Endodermal cell (in vitro differentiated cells): ENCODE data around the gene KIF26B. TPM values are rescaled to one million over a fixed set of nuclear protein-coding genes. Genes with fewer than 3 reads are reported as not detected.

ENCODE experiments used
- DNase-seq: peaks from one replicate; pipeline ENCODE4 v3.0.0-alpha.2; 2017
- H3K27ac ChIP-seq: 2 replicates; pipeline ENCODE4 v1.5.1; 2013; ENCODE audit warnings: mild to moderate bottlenecking, low read depth, low read length, moderate library complexity
- H3K27me3 ChIP-seq: 2 replicates; pipeline ENCODE4 v1.6.1; 2013; ENCODE audit warnings: mild to moderate bottlenecking, low read length, moderate library complexity; ENCODE audit not compliant: insufficient read depth, control insufficient read depth, poor library complexity, severe bottlenecking
- H3K36me3 ChIP-seq: 2 replicates; pipeline ENCODE4 v1.7.0; 2013; ENCODE audit warnings: mild to moderate bottlenecking, low read length, moderate library complexity; ENCODE audit not compliant: control insufficient read depth, insufficient read depth
- H3K4me1 ChIP-seq: one replicate; pipeline ENCODE4 v1.7.0; 2013; ENCODE audit warnings: low read length; ENCODE audit not compliant: control insufficient read depth, insufficient read depth
- H3K4me3 ChIP-seq: 2 replicates; pipeline ENCODE4 v1.5.1; 2013; ENCODE audit warnings: mild to moderate bottlenecking, low read length, moderate library complexity
- H3K9ac ChIP-seq: 2 replicates; pipeline ENCODE4 v1.6.1; 2013; ENCODE audit warnings: mild to moderate bottlenecking, low read length, moderate library complexity; ENCODE audit not compliant: poor library complexity, severe bottlenecking; ENCODE audit errors: extremely low read depth
- H3K9me3 ChIP-seq: 2 replicates; pipeline ENCODE4 v1.6.1; 2013; ENCODE audit warnings: mild to moderate bottlenecking, low read length, moderate library complexity; ENCODE audit not compliant: control insufficient read depth
- H3K27ac Mint-ChIP-seq: 2 replicates; pipeline ENCODE4 v1.8.0; 2020; ENCODE audit warnings: mixed read lengths
- H3K27me3 Mint-ChIP-seq: 2 replicates; pipeline ENCODE4 v1.8.0; 2021; ENCODE audit warnings: mild to moderate bottlenecking, mixed read lengths; ENCODE audit not compliant: insufficient read depth
- H3K36me3 Mint-ChIP-seq: 2 replicates; pipeline ENCODE4 v1.8.0; 2020; ENCODE audit warnings: low read depth, mixed read lengths
- H3K4me1 Mint-ChIP-seq: 2 replicates; pipeline ENCODE4 v1.8.0; 2020; ENCODE audit warnings: mixed read lengths
- H3K4me3 Mint-ChIP-seq: 2 replicates; pipeline ENCODE4 v1.8.0; 2020; ENCODE audit warnings: mild to moderate bottlenecking, moderate library complexity, mixed read lengths
- H3K9me3 Mint-ChIP-seq: 2 replicates; pipeline ENCODE4 v1.8.0; 2020; ENCODE audit warnings: mild to moderate bottlenecking, mixed read lengths
- WGBS, 2 experiments: methylation state at CpG; one replicate each; pipeline versions ENCODE4 v1.1.5 to v1.1.7; 2013; ENCODE audit warnings: missing lambda C conversion rate in 2 of 2, mixed read lengths in 1 of 2; ENCODE audit not compliant: insufficient coverage in 1 of 2, insufficient read length in 1 of 2; 5-methylcytosine and 5-hydroxymethylcytosine counted together
- total RNA-seq, 2 donors: library from RNA; stranded (reverse); fragmentation: NEBNext Ultra II Directional in 1 of 2; extraction: Animal tissue kit (Norgen Biotek cat#: 25700) in 1 of 2; gene quantifications; 2 replicates in 1 of 2; 3 replicates in 1 of 2; pipeline ENCODE4 v1.2.1, GENCODE V29; 2021
- TF ChIP-seq, protein P1 (sequence below): fragments of 200-600 bp; sonication (generic); conservative IDR thresholded peaks from 2 replicates; pipeline ENCODE4 v1.5.0; 2021; ENCODE audit warnings: antibody characterized with exemption, mild to moderate bottlenecking

The KIF26B gene
- total RNA-seq, 2 donors from 2014 or later = 12.3 to 21.0 TPM

DNA sequence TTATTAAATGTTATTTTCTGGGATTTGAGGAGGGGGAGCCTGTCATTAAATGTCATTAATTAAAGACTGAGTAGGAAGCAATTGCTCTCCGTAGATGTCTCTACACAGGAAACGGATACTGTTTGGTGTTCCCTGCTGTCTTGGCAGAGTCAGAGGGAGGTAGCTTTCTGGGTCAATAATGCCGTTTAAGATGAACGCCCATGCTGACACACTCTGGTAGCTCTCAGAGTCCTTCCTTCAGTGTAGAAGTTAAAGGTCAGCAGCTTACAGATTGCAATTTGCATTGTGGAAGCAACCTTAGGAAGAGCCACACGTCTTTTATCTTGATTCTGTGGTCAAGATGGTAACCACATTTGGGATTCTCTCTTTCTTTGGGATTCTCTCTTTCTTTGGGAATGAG lies 257.5 kb downstream of the KIF26B start:
- no peak overlapping the region for H3K4me3 Mint-ChIP-seq
- H3K27ac ChIP-seq = no peak overlapping the region
- no peak for DNase-seq
- H3K4me3 ChIP-seq = no peak overlapping the region
- no peaks in the 10 kb centered on the region for H3K27me3 ChIP-seq
- peaks cover 62% of the 10 kb centered on the region for H3K4me1 Mint-ChIP-seq
- 67 to 89% methylated on average over 5 of the region's 5 CpGs for WGBS, 2 experiments
- H3K4me1 ChIP-seq = peaks cover 18% of the 10 kb centered on the region
- H3K27ac Mint-ChIP-seq = no peak overlapping the region
- TF ChIP-seq, protein P1, sequence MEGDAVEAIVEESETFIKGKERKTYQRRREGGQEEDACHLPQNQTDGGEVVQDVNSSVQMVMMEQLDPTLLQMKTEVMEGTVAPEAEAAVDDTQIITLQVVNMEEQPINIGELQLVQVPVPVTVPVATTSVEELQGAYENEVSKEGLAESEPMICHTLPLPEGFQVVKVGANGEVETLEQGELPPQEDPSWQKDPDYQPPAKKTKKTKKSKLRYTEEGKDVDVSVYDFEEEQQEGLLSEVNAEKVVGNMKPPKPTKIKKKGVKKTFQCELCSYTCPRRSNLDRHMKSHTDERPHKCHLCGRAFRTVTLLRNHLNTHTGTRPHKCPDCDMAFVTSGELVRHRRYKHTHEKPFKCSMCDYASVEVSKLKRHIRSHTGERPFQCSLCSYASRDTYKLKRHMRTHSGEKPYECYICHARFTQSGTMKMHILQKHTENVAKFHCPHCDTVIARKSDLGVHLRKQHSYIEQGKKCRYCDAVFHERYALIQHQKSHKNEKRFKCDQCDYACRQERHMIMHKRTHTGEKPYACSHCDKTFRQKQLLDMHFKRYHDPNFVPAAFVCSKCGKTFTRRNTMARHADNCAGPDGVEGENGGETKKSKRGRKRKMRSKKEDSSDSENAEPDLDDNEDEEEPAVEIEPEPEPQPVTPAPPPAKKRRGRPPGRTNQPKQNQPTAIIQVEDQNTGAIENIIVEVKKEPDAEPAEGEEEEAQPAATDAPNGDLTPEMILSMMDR = no peak
- H3K36me3 Mint-ChIP-seq = no peaks in the 10 kb centered on the region
- H3K36me3 ChIP-seq = no peaks in the 10 kb centered on the region
- no peak overlapping the region for H3K9ac ChIP-seq
- no peaks in the 10 kb centered on the region for H3K9me3 Mint-ChIP-seq
- H3K27me3 Mint-ChIP-seq = no peaks in the 10 kb centered on the region
- H3K9me3 ChIP-seq = no peaks in the 10 kb centered on the region

DNA sequence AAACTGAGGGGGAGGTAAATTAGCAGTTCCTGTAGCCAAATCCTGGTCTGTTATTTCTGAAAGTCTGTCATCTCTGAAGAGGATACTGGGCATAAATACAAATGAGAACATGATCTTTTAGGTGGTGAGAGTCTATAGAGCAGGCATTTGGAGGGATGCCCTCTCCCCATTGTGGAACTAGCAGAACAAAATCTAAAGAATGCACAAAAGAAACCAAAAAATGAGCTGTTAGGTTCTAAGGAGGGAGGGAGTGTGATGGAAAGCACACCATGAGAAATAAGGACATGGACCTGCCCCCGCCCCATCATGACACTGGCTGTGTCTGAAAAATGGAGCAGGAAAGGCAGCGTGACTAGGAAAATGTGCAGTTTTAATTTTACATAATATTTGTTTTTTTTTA lies 262.0 kb downstream of the KIF26B start:
- no peaks in the 10 kb centered on the region for H3K9me3 ChIP-seq
- H3K4me1 ChIP-seq = peaks cover 12% of the 10 kb centered on the region
- Mint-ChIP-seq H3K9me3 (no peaks in the 10 kb centered on the region), H3K36me3 (peaks cover 15% of the 10 kb centered on the region), H3K4me1 (peaks cover 37% of the 10 kb centered on the region), H3K27ac (no peak overlapping the region), H3K4me3 (no peak overlapping the region), H3K27me3 (no peaks in the 10 kb centered on the region)
- H3K9ac ChIP-seq = no peak overlapping the region
- H3K36me3 ChIP-seq = peaks cover 12% of the 10 kb centered on the region
- 100% methylated on average over 2 of the region's 2 CpGs; no CpG with 5 or more reads in 1 of the 2 experiments for WGBS, 2 experiments
- H3K27me3 ChIP-seq = no peaks in the 10 kb centered on the region
- H3K27ac ChIP-seq = no peak overlapping the region
- no peak overlapping the region for H3K4me3 ChIP-seq
- TF ChIP-seq, protein P1 = no peak
- DNase-seq = no peak

DNA sequence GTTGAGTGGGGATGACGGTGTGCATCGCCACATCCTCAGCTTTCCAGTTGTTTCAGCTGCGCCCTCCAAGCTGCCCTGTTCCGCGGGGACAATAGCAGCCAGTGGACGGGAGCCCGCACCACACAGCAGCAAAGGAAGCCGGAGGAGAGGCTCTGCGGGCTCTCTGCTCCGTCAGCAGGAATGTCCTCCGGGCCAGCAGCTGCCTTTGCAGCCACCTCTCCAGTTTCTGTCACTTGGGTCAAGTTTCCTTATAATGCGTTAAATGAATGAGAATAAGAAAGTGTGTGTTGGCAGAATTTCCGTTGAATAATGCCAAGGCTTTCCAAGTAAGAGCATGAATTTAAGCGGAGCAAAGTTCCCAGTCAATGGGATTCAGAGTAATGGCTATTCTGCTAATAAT lies 263.3 kb downstream of the KIF26B start:
- Histone ChIP-seq H3K4me3 (no peak overlapping the region), H3K9ac (no peak overlapping the region), H3K27ac (no peak overlapping the region), H3K27me3 (no peaks in the 10 kb centered on the region), H3K9me3 (no peaks in the 10 kb centered on the region), H3K36me3 (peaks cover 12% of the 10 kb centered on the region), H3K4me1 (peaks cover 10% of the 10 kb centered on the region)
- Mint-ChIP-seq H3K9me3 (no peaks in the 10 kb centered on the region), H3K27ac (no peak overlapping the region), H3K4me1 (peaks cover 25% of the 10 kb centered on the region), H3K27me3 (no peaks in the 10 kb centered on the region), H3K4me3 (no peak overlapping the region), H3K36me3 (peaks cover 15% of the 10 kb centered on the region)
- no peak for DNase-seq
- TF ChIP-seq, protein P1 = no peak
- WGBS, 2 experiments = 86 to 90% methylated on average over 7 to 14 of the region's 14 CpGs
